ENCODE measurements around the gene PROX1. TPM values are rescaled to one million over a fixed set of nuclear protein-coding genes. Genes with fewer than 3 reads are reported as not detected.

The PROX1 gene
- total RNA-seq, 1 donor from 2014 or later = 23.9 TPM

DNA sequence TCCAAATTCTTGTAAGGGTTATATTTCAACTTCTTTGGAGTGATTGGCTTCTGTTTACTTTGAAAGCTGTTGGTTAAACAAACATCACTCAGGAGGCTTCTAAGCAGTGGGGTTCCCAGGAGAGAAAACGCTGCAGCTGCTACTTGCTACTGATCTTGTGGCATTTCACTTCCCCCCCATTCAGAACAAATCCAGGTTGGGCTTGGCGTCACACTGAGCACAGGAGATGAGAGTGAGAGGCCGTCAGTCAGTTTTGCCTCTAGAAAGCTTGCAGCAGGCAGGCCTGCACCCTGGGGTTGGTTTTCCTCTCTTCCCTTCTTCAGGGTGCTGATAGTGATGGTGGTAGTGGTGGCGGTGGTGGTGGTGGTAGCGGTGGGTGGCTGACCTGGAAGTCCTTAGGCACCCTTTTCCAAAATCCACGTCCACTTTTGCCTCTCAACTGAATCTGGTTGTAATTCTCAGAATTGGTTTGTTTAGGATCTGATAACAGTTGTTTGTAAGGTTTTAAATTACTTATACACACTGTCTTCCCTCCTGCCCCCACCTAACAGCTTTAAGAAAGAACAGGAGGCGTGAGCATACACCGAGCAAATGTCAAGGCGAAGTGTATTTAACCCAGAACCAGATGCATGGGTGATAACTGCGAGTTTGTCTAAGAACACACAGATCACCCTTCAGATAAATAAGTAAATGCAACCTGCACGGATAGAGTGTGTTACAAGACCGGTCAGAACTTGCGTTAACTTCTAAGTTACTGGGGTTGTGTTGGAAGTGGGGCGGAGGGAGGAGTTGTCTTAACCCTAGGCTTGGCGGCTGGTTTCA lies 3.2 kb upstream of the PROX1 start:
- TF ChIP-seq, protein P1, sequence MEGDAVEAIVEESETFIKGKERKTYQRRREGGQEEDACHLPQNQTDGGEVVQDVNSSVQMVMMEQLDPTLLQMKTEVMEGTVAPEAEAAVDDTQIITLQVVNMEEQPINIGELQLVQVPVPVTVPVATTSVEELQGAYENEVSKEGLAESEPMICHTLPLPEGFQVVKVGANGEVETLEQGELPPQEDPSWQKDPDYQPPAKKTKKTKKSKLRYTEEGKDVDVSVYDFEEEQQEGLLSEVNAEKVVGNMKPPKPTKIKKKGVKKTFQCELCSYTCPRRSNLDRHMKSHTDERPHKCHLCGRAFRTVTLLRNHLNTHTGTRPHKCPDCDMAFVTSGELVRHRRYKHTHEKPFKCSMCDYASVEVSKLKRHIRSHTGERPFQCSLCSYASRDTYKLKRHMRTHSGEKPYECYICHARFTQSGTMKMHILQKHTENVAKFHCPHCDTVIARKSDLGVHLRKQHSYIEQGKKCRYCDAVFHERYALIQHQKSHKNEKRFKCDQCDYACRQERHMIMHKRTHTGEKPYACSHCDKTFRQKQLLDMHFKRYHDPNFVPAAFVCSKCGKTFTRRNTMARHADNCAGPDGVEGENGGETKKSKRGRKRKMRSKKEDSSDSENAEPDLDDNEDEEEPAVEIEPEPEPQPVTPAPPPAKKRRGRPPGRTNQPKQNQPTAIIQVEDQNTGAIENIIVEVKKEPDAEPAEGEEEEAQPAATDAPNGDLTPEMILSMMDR (conservative IDR thresholded peaks at IDR 0.05) = no peak
- no peak for DNase-seq (ENCODE audit: extremely low spot score, unreplicated experiment)
- H3K4me1 Mint-ChIP-seq (ENCODE audit: unreplicated experiment) = peaks cover 37% of the 10 kb centered on the region
- peak overlapping the region; percentile 98 for H3K4me3 Mint-ChIP-seq
- no peaks in the 10 kb centered on the region for H3K36me3 Mint-ChIP-seq
- peaks cover 92% of the 10 kb centered on the region for H3K27me3 Mint-ChIP-seq
- peak overlapping the region; percentile 35 for H3K27ac Mint-ChIP-seq
- no peaks in the 10 kb centered on the region for H3K9me3 Mint-ChIP-seq

DNA sequence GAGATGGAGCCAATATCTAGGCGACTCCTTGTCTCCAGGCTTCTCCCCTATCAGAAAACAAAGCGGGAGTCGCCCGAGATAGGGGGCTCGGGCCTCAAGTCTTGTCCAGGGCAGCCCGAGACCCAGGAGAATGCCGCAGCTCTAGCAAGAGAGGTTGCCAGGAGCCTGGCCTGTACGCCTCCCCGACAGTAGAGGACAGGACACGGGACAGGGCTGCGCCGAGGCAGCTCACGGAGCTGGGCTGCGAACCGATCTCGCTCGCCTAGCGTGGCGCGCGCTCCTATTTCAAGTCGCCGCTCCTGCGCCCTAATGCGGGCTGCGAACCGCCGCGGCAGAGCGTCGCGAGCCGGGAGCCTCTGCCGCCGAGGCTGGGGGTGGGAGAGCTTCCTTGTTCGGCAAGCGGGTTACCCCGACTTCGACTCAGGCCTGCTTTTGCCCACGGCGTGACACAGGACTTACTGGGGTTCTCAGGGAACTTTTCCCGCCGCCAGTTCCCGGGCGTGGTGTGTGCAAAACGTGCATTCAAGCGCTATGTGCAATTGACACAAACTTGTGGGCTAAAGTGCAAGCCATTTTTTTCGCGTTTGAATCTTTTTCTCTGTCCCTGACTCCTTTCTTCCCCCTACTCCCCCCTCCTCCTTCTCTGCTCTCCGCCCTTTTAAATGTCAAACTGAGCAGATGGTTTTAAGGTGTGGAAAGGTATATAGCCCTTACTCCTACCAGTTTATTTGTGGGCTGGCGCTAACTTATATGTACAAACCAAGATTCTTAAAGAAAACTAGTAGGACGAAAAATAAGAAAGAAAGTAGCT lies 2.4 kb upstream of the PROX1 start:
- DNase-seq (ENCODE audit: extremely low spot score, unreplicated experiment) = no peak
- peak overlapping the region; percentile 96 for H3K27ac Mint-ChIP-seq
- no peaks in the 10 kb centered on the region for H3K36me3 Mint-ChIP-seq
- H3K4me3 Mint-ChIP-seq = peak overlapping the region; percentile 98
- H3K4me1 Mint-ChIP-seq (ENCODE audit: unreplicated experiment) = peaks cover 38% of the 10 kb centered on the region
- peaks cover 95% of the 10 kb centered on the region for H3K27me3 Mint-ChIP-seq
- TF ChIP-seq, protein P1 (conservative IDR thresholded peaks at IDR 0.05) = no peak
- H3K9me3 Mint-ChIP-seq = no peaks in the 10 kb centered on the region

- Mint-ChIP-seq H3K9me3 (no peaks in the 10 kb centered on the region), H3K27ac (peak overlapping the region; percentile 96), H3K27me3 (peaks cover 95% of the 10 kb centered on the region), H3K4me1 (ENCODE audit: unreplicated experiment) (peaks cover 38% of the 10 kb centered on the region), H3K36me3 (no peaks in the 10 kb centered on the region), H3K4me3 (peak overlapping the region; percentile 98)
- TF ChIP-seq, protein P1 (conservative IDR thresholded peaks at IDR 0.05) = no peak
- no peak for DNase-seq (ENCODE audit: extremely low spot score, unreplicated experiment)
These were observed 1.5 kb upstream of the PROX1 start for GRCh38 chr1:213986020-213986924.

GRCh38 chr1:213986925-213987250 lies 885 bp upstream of the PROX1 start:
- H3K4me1 Mint-ChIP-seq (ENCODE audit: unreplicated experiment) = peaks cover 33% of the 10 kb centered on the region
- peaks cover 94% of the 10 kb centered on the region for H3K27me3 Mint-ChIP-seq
- H3K27ac Mint-ChIP-seq = peak overlapping the region; percentile 96
- TF ChIP-seq, protein P1 (conservative IDR thresholded peaks at IDR 0.05) = no peak
- no peak for DNase-seq (ENCODE audit: extremely low spot score, unreplicated experiment)
- no peaks in the 10 kb centered on the region for H3K9me3 Mint-ChIP-seq
- H3K4me3 Mint-ChIP-seq = peak overlapping the region; percentile 98
- H3K36me3 Mint-ChIP-seq = no peaks in the 10 kb centered on the region

- TF ChIP-seq, protein P1 (conservative IDR thresholded peaks at IDR 0.05) = no peak
- Mint-ChIP-seq H3K27ac (peak overlapping the region; percentile 96), H3K9me3 (no peaks in the 10 kb centered on the region), H3K4me3 (peak overlapping the region; percentile 98), H3K4me1 (ENCODE audit: unreplicated experiment) (peaks cover 30% of the 10 kb centered on the region), H3K27me3 (peaks cover 93% of the 10 kb centered on the region), H3K36me3 (no peaks in the 10 kb centered on the region)
- peak; percentile 84 for DNase-seq (ENCODE audit: extremely low spot score, unreplicated experiment)
These were observed 299 bp upstream of the PROX1 start for GRCh38 chr1:213987422-213987926.
